Activated CD4-positive, alpha-beta T cell treated with anti-CD3 and anti-CD28 coated beads, Interleukin-2, amount 50 U/mL, for 48 hours (primary cell): ENCODE data around the gene TEKT4.
A peak's percentile ranks its signal among the peaks of the same experiment; 100 is the strongest.
"Not testable (repeated sequence)": the region's sequence is repeated elsewhere in the genome, so short reads cannot be mapped to it uniquely, and the experiment has no call there.

Experiments used
- DNase-seq, 2 experiments: peaks; one replicate each; pipeline ENCODE4 v3.0.0-alpha.2; 2020

Gene TEKT4

GRCh38 chr2:94871226-94872087 lies at the start of gene TEKT4:
Gene TEKT4 (plus strand): TSS chr2:94871430. CDS start chr2:94871580, 150 bp downstream.
- no peak for DNase-seq

GRCh38 chr2:94839224-94839623 lies 32.0 kb upstream of the TEKT4 start:
- DNase-seq, result not testable (repeated sequence)

GRCh38 chr2:94856856-94857255 lies 14.4 kb upstream of the TEKT4 start:
- not testable (repeated sequence) for DNase-seq

GRCh38 chr2:94857367-94858162 lies 13.7 kb upstream of the TEKT4 start:
- DNase-seq, result peak in 1 of 2 experiments; percentile 23

GRCh38 chr2:94858163-94858888 lies 12.9 kb upstream of the TEKT4 start:
- DNase-seq, result not testable (repeated sequence)

GRCh38 chr2:94861308-94862152 lies 9.7 kb upstream of the TEKT4 start:
- no peak for DNase-seq

- DNase-seq, result not testable (repeated sequence)
Observed at GRCh38 chr2:94862903-94863302, 8.3 kb upstream of the TEKT4 start.

- no peak for DNase-seq
Observed at GRCh38 chr2:94869131-94869530, 2.1 kb upstream of the TEKT4 start.

GRCh38 chr2:94869552-94870439 lies 1.4 kb upstream of the TEKT4 start:
- DNase-seq, result no peak

- peak; percentile 45 to 58 for DNase-seq
Observed at GRCh38 chr2:94870440-94871225, 597 bp upstream of the TEKT4 start.

GRCh38 chr2:94872088-94872618 lies 923 bp downstream of the TEKT4 start:
- no peak for DNase-seq

GRCh38 chr2:94872676-94873361 lies 1.6 kb downstream of the TEKT4 start:
- DNase-seq, result no peak

GRCh38 chr2:94873362-94874276 lies 2.4 kb downstream of the TEKT4 start:
- no peak for DNase-seq

GRCh38 chr2:94874277-94874997 lies 3.2 kb downstream of the TEKT4 start:
- peak; percentile 75 to 81 for DNase-seq

GRCh38 chr2:94875064-94875819 lies 4.0 kb downstream of the TEKT4 start:
- no peak for DNase-seq

- no peak for DNase-seq
Observed at GRCh38 chr2:94875820-94876522, 4.7 kb downstream of the TEKT4 start.
